Cardiac septum (tissue), 1 donor: Measurements from ENCODE around the gene TCHH. TPM values are rescaled to one million over a fixed set of nuclear protein-coding genes. Genes with fewer than 3 reads are reported as not detected.
"Not testable (repeated sequence)": the region's sequence is repeated elsewhere in the genome, so short reads cannot be mapped to it uniquely, and the experiment has no call there.

Experiments
- DNase-seq: peaks from one replicate; pipeline ENCODE4 v3.0.0-alpha.2; 2020; ENCODE audit warnings: low spot score
- intact Hi-C: fragments of 100-400 bp; cut with DNase I; formaldehyde crosslinking; loops from one replicate; pipeline ENCODE4 v1.14.0; 2022
- total RNA-seq: library from RNA; stranded (reverse); fragmentation: NEBNext Ultra II Directional; extraction: Animal tissue kit (Norgen Biotek cat#: 25700); gene quantifications from one replicate; pipeline ENCODE4 v1.2.1, GENCODE V29; 2021
- donor health status: DM: no; HTN: no; CAD: no.

The TCHH gene
- total RNA-seq, 1 donor from 2014 or later = 0.05 TPM

GRCh38 chr1:152118915-152119314 is 3.7 kb upstream of the TCHH start:
- intact Hi-C loops = no loop called here
- DNase-seq = no peak

- DNase-seq = no peak
- intact Hi-C loops = no loop called here
These were observed 2.3 kb downstream of the TCHH start for GRCh38 chr1:152112885-152113432.

GRCh38 chr1:152112101-152112884 is 3.0 kb downstream of the TCHH start:
- no peak for DNase-seq
- intact Hi-C loops = no loop called here

GRCh38 chr1:152111515-152111968 is 3.7 kb downstream of the TCHH start:
- no peak for DNase-seq
- intact Hi-C loops = no loop called here

GRCh38 chr1:152110860-152111514 is 4.3 kb downstream of the TCHH start:
- intact Hi-C loops = no loop called here
- DNase-seq = no peak

- intact Hi-C loops = no loop called here
- no peak for DNase-seq
These were observed 4.8 kb downstream of the TCHH start for GRCh38 chr1:152110365-152110859.

- no peak for DNase-seq
- intact Hi-C loops = no loop called here
These were observed 5.3 kb downstream of the TCHH start for GRCh38 chr1:152109998-152110294.

GRCh38 chr1:152109231-152109997 is 5.8 kb downstream of the TCHH start:
- intact Hi-C loops = no loop called here
- DNase-seq = no peak

GRCh38 chr1:152108882-152109222 is 6.4 kb downstream of the TCHH start:
- DNase-seq = no peak
- intact Hi-C loops = no loop called here

- DNase-seq = no peak
- intact Hi-C loops = no loop called here
These were observed 7.0 kb downstream of the TCHH start for GRCh38 chr1:152107984-152108881.

- no peak for DNase-seq
- intact Hi-C loops = no loop called here
These were observed 7.9 kb downstream of the TCHH start for GRCh38 chr1:152107031-152107983.

GRCh38 chr1:152104854-152105253 is 10.4 kb downstream of the TCHH start:
- intact Hi-C loops = no loop called here
- DNase-seq = no peak

GRCh38 chr1:152096931-152097330 is 18.3 kb downstream of the TCHH start:
- intact Hi-C loops = no loop called here
- no peak for DNase-seq

- no peak for DNase-seq
- intact Hi-C loops = no loop called here
These were observed 26.1 kb downstream of the TCHH start, which contains the start of gene TCHHL1 for GRCh38 chr1:152089014-152089674. Gene TCHHL1 (minus strand): TSS chr1:152089064. CDS start chr1:152088143, 921 bp downstream.

- no peak for DNase-seq
- intact Hi-C loops = no loop called here
These were observed 28.5 kb downstream of the TCHH start for GRCh38 chr1:152086760-152087159.

- intact Hi-C loops = no loop called here
- DNase-seq = no peak
These were observed 30.4 kb downstream of the TCHH start for GRCh38 chr1:152084853-152085252.

GRCh38 chr1:152081026-152081425 is 34.2 kb downstream of the TCHH start:
- DNase-seq, intact Hi-C loops: not testable (repeated sequence)
